K562 treated with DMSO at 1 percent for 4 hours (cell line): ENCODE data around the gene MEX3A. TPM values are rescaled to one million over a fixed set of nuclear protein-coding genes. Genes with fewer than 3 reads are reported as not detected.

Source experiments
- total RNA-seq: library from RNA; unstranded; fragments of 300-600 nt; gene quantifications from 2 replicates; pipeline ENCODE4 v1.2.3, GENCODE V29; 2022; ENCODE audit not compliant: insufficient read depth

MEX3A gene, protein sequence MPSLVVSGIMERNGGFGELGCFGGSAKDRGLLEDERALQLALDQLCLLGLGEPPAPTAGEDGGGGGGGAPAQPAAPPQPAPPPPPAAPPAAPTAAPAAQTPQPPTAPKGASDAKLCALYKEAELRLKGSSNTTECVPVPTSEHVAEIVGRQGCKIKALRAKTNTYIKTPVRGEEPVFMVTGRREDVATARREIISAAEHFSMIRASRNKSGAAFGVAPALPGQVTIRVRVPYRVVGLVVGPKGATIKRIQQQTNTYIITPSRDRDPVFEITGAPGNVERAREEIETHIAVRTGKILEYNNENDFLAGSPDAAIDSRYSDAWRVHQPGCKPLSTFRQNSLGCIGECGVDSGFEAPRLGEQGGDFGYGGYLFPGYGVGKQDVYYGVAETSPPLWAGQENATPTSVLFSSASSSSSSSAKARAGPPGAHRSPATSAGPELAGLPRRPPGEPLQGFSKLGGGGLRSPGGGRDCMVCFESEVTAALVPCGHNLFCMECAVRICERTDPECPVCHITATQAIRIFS
- total RNA-seq: 5.1 and 6.5 TPM in 2 replicates

DNA sequence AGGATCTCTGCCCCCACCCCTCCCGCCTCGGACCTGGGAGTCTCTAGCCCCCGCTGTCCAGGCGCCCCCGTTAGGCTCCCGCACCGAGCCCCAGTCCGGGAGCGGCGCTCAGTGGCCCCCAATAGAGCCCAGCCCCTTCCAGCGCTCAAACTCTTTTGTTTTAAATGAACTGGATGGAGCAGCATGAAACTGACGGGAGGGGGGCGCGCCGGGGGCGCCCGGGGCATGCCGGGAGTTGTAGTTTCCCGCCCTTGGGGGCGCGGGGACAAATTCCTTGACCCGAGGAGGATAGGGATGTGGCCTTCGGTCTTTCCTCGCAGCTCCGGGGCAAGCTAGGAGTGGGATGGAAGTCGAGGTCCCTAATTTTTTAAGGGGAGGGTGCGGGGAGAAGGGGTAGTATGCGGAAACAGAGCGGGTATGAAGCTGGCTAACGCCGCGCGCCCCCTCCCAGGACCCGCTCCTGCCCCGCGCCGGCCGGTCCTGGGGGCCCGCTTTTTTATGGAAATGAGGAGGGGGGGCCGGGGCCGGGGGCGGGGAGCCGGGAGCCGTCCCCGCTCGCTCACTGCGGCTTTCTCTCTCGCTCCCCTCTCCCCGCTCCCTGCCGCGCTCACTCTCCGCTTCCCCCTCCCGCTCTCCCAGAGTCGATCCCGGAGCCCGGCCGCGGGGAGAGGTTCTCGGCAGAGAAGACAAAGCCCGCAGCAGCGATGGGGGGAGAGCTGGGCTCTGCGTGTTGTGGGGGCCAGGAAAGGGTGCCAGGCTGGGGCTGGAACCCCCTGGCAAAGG is at the start of gene MEX3A:
Gene MEX3A (minus strand): TSS at position 157 of the 783 bp plus-strand sequence. CDS start 467 bp downstream, outside the sequence.

DNA sequence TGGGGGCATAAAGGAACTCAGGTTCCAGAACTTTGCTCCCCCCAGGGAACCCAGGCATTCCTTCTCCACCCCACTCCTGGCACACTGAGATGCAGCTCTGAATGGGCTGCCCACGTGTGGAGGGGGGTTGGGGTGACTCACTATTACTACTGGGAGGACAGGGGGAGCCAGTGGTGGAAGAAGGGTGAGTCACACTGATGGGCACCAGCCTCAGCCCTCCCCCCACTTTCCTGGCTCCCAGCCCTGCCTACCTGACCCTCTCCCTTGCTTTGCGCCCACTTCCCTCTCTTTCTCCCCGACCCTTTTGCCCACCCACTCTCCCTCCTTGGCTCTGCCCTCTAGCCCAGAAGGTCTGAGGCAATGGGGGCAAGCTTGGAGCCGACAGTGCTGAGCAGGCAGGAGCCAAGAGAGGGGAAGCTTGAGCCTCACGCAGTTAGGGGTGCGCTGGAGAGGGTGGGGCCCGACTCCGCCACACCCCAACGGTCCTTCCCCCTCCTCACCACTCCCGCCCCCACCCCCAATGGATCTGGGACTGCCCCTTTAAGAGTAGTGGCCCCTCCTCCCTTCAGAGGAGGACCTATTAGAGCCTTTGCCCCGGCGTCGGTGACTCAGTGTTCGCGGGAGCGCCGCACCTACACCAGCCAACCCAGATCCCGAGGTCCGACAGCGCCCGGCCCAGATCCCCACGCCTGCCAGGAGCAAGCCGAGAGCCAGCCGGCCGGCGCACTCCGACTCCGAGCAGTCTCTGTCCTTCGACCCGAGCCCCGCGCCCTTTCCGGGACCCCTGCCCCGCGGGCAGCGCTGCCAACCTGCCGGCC is 32.0 kb upstream of the MEX3A start, which contains the start of gene LMNA:
Gene LMNA (plus strand): TSS at position 611 of the 818 bp plus-strand sequence. CDS start 208 bp downstream, outside the sequence.

DNA sequence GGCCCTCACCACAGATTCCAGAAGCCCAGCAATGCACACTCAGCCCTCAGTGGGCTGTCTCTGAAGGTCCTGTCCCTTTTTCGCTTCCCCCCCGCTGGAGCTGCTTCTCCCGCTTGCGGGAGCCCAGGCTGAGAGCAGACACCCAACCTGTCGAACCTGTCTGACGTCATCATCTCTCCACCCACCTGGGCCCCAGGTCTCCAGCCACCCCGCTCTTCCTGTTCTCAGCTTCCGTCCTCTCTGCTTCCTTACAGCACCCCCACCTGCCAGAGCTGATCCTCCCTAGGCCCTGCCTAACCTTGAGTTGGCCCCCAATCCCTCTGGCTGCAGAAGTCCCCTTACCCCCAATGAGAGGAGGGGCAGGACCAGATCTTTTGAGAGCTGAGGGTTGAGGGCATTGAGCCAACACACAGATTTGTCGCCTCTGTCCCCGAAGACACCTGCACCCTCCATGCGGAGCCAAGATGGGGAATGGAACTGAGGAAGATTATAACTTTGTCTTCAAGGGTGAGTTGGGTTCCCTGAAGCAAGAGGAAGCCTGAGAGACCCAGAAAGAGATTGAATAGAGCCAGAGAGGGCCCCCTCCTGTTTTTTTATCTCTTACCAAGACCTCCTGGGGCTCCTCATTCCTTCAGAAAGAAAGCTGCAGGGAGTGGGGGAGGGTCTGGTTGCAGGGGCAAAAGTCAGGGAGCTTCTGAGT is 21.2 kb downstream of the MEX3A start, which contains the start of gene RAB25:
Gene RAB25 (plus strand): TSS at position 224 of the 700 bp plus-strand sequence. CDS start 241 bp downstream, at position 465.

DNA sequence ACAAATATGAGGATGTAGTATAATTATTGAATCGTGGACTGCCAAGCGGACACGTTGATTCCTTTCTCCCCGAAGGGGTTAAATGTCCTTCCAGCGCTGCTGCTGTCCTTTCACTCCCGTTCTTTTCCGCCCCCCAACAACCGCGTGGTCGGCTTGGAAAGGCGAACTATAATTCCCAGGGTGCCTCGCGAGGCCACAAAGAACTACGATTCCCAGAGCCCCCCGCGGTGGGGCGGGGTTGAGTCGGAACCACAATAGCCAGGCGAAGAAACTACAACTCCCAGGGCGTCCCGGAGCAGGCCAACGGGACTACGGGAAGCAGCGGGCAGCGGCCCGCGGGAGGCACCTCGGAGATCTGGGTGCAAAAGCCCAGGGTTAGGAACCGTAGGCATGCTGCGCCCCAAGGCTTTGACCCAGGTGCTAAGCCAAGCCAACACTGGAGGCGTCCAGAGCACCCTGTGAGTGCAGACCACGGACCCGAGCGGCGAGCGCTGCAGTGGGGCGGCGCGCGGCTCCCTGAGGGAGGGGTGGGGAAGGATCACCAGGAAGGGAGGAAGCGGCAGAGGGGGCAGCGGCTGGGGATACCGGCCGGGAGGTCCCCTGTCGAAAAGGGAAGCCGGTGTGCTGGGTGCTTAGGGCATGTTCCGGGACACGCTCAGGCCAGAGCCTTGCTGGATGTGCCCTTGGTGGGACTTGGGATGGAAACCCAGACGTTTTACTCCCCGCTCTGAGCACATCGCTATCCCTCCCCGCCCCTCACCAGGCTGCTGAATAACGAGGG is 27.6 kb downstream of the MEX3A start, which contains the start of gene LAMTOR2:
Gene LAMTOR2 (plus strand): TSS at position 283 of the 781 bp plus-strand sequence. CDS start 108 bp downstream, at position 391.

DNA sequence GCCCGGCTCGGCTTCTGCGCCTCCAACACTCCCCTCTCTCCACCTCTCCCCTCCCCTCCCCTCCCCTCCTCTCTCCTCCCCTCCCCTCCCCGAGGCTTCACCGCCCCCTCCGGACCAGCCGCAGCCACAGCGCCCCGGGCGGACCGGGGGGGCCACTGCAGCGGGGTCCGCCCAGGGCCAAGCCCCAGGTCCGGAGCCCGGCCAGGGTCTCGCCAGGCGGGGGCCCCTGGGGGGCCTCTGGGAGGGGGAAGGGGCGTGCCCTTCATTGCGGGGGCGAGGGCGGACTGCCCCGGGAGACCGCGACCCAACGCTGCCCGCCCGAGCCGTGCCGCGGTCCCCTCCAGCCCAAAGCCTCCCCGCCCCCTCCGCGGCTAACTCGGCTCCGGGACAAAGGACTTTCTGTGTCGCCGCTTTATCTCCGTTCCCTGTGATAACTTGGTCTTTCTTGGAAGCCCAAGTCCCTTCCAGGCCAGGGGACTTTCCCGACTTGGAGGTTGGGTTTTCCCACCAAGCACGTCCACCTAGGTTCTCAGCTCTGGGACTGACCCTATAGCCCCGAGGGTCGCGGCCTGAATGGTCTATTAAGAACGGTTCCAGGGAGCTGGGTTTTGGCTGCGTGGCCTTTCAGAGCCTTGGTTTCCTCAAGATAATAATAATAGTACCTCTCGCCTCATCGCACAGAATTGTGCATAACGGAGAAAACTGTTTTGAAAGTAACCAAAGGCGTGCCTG is 28.3 kb downstream of the MEX3A start, which contains the start of gene UBQLN4:
Gene UBQLN4 (minus strand): TSS at position 31 of the 732 bp plus-strand sequence. CDS start 97 bp downstream, outside the sequence.

Other genes starting within 250 kb of the MEX3A start
- 15.2 and 17.5 TPM in 2 replicates for gene GON4L, start 225.3 kb downstream of the MEX3A start, total RNA-seq
- 0.52 and 0.73 TPM in 2 replicates for gene SYT11, start 222.9 kb downstream of the MEX3A start, total RNA-seq
- gene RIT1, start 171.1 kb downstream of the MEX3A start, total RNA-seq: 29.7 and 34.8 TPM in 2 replicates
- 60.3 and 85.8 TPM in 2 replicates for gene KHDC4, start 148.1 kb downstream of the MEX3A start, total RNA-seq
- gene RXFP4, start 140.8 kb downstream of the MEX3A start, total RNA-seq: not detected in 2 replicates
- gene ARHGEF2, start 103.9 kb downstream of the MEX3A start, total RNA-seq: 104 and 108 TPM in 2 replicates
- gene SSR2, start 61.5 kb downstream of the MEX3A start, total RNA-seq: 376 and 423 TPM in 2 replicates
- 36.2 and 40.5 TPM in 2 replicates for gene UBQLN4, start 28.7 kb downstream of the MEX3A start, total RNA-seq
- 89.4 and 95.5 TPM in 2 replicates for gene LAMTOR2, start 27.7 kb downstream of the MEX3A start, total RNA-seq
- gene RAB25, start 21.3 kb downstream of the MEX3A start, total RNA-seq: 1.8 TPM in 1 of 2 replicates, not detected in the other
- 328 and 359 TPM in 2 replicates for gene LMNA, start 32.2 kb upstream of the MEX3A start, total RNA-seq
- 0.45 and 0.68 TPM in 2 replicates for gene SEMA4A, start 71.1 kb upstream of the MEX3A start, total RNA-seq
- 16.0 and 26.8 TPM in 2 replicates for gene SLC25A44, start 111.6 kb upstream of the MEX3A start, total RNA-seq
- 102 and 112 TPM in 2 replicates for gene PMF1, start 130.5 kb upstream of the MEX3A start, total RNA-seq
- not detected in 2 replicates for gene BGLAP, start 159.7 kb upstream of the MEX3A start, total RNA-seq
- 2.5 and 5.7 TPM in 2 replicates for gene PAQR6, start 165.6 kb upstream of the MEX3A start, total RNA-seq
- gene SMG5, start 200.4 kb upstream of the MEX3A start, total RNA-seq: 45.9 and 65.7 TPM in 2 replicates
- gene TMEM79, start 201.9 kb upstream of the MEX3A start, total RNA-seq: 4.9 and 11.9 TPM in 2 replicates
- 30.9 and 33.6 TPM in 2 replicates for gene GLMP, start 213.2 kb upstream of the MEX3A start, total RNA-seq
- not detected in 2 replicates for gene VHLL, start 216.8 kb upstream of the MEX3A start, total RNA-seq